Measurements from ENCODE around the gene MAPKAP1.

Gene MAPKAP1

DNA sequence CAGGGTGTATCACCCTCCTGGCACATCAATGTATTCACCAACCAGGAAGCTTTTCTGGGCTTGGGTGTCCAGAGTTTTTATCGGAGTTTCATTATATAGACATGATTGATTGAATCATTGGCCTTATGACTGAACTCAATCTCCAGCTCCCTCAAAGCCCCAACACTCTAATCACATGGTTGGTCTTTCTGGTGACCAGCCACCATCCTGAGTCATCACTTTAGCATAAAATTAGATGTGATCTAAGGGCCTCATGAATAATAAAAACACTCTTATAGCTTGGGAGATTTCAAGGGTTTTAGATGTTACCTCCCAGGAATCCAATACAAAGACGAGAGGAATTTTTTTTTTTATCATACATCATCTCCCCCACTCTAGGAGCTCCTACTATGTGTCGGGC lies 32.4 kb upstream of the MAPKAP1 start:
- TF ChIP-seq, protein P1, sequence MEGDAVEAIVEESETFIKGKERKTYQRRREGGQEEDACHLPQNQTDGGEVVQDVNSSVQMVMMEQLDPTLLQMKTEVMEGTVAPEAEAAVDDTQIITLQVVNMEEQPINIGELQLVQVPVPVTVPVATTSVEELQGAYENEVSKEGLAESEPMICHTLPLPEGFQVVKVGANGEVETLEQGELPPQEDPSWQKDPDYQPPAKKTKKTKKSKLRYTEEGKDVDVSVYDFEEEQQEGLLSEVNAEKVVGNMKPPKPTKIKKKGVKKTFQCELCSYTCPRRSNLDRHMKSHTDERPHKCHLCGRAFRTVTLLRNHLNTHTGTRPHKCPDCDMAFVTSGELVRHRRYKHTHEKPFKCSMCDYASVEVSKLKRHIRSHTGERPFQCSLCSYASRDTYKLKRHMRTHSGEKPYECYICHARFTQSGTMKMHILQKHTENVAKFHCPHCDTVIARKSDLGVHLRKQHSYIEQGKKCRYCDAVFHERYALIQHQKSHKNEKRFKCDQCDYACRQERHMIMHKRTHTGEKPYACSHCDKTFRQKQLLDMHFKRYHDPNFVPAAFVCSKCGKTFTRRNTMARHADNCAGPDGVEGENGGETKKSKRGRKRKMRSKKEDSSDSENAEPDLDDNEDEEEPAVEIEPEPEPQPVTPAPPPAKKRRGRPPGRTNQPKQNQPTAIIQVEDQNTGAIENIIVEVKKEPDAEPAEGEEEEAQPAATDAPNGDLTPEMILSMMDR (IDR thresholded peaks at IDR 0.05; ENCODE audit: insufficient read depth, low read length, poor library complexity, severe bottlenecking), result no peak
- no peak for TF ChIP-seq EZH2phosphoT487 (conservative IDR thresholded peaks at IDR 0.05; ENCODE audit: low read length)
- no peaks in the 10 kb centered on the region for H3K27me3 ChIP-seq (ENCODE audit: low read length)
- H3K79me2 ChIP-seq (ENCODE audit: insufficient read depth, low read length), result no peaks in the 10 kb centered on the region
- H3K36me3 ChIP-seq (ENCODE audit: low read length), result no peaks in the 10 kb centered on the region
- H3K4me3 ChIP-seq (ENCODE audit: insufficient read depth, low read length, poor library complexity, severe bottlenecking), result no peak overlapping the region
- no peaks in the 10 kb centered on the region for H3K9me3 ChIP-seq (ENCODE audit: insufficient read depth, low read length)
- no peaks in the 10 kb centered on the region for H3K9me2 ChIP-seq (replicated peaks; ENCODE audit: insufficient read depth, low read length)
- no peak overlapping the region for H3K27ac ChIP-seq (ENCODE audit: low read depth, low read length)
- H3K9ac ChIP-seq (ENCODE audit: low read length), result no peak overlapping the region
- no peak overlapping the region for H2AFZ ChIP-seq (ENCODE audit: low read depth, low read length, severe bottlenecking)
- no peaks in the 10 kb centered on the region for H3F3A ChIP-seq (ENCODE audit: insufficient read depth)
- no peaks in the 10 kb centered on the region for H4K20me1 ChIP-seq (ENCODE audit: low read depth, low read length)
- no peak overlapping the region for H3K4me2 ChIP-seq (ENCODE audit: low read depth, low read length, poor library complexity, severe bottlenecking)

DNA sequence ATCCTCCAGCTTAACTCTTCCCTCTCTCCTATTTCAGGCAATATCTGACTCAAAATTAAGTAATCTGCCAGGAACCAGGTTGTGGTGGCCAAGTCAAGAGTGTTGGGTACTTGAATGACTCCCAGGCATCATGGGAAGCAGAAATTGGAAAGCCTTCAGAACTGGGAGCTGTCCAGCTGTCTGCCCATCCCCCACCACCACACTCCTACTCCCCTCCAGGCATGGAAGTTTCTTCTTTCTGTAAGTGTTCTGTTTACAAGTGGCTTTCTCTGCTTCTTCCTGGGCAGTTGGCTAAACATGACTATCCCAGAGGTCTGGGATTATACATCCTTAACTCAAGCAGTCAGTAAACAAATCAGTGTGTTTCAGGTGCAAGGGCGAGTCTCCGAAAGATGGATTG lies 25.6 kb upstream of the MAPKAP1 start:
- no peaks in the 10 kb centered on the region for H3K36me3 ChIP-seq (ENCODE audit: low read length)
- no peaks in the 10 kb centered on the region for H3F3A ChIP-seq (ENCODE audit: insufficient read depth)
- no peaks in the 10 kb centered on the region for H3K9me2 ChIP-seq (replicated peaks; ENCODE audit: insufficient read depth, low read length)
- H3K9me3 ChIP-seq (ENCODE audit: insufficient read depth, low read length), result no peaks in the 10 kb centered on the region
- TF ChIP-seq, protein P1 (IDR thresholded peaks at IDR 0.05; ENCODE audit: insufficient read depth, low read length, poor library complexity, severe bottlenecking), result no peak
- no peaks in the 10 kb centered on the region for H3K79me2 ChIP-seq (ENCODE audit: insufficient read depth, low read length)
- H3K4me3 ChIP-seq (ENCODE audit: insufficient read depth, low read length, poor library complexity, severe bottlenecking), result no peak overlapping the region
- H3K27ac ChIP-seq (ENCODE audit: low read depth, low read length), result no peak overlapping the region
- no peaks in the 10 kb centered on the region for H3K27me3 ChIP-seq (ENCODE audit: low read length)
- H2AFZ ChIP-seq (ENCODE audit: low read depth, low read length, severe bottlenecking), result no peak overlapping the region
- no peak overlapping the region for H3K4me2 ChIP-seq (ENCODE audit: low read depth, low read length, poor library complexity, severe bottlenecking)
- H3K9ac ChIP-seq (ENCODE audit: low read length), result no peak overlapping the region
- no peaks in the 10 kb centered on the region for H4K20me1 ChIP-seq (ENCODE audit: low read depth, low read length)

DNA sequence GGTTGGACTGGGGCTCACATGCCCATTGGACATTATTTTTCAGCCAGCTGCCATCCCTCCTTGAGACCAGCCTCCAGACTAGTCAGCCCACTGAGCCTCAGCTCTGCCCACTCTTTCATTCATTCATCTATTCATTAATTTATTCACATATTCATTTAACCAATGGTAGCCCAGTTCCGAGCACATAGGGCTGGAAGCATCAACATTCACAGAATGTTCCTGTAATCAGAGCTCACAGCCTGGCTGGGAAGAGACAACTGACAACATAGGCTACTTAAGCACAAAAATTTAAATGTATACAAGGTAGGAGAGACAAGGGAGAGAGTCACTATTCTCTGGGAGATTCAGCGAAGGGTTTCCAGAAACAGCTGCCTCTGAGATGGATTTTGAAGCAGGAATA lies 23.2 kb upstream of the MAPKAP1 start:
- no peak for TF ChIP-seq EZH2phosphoT487 (conservative IDR thresholded peaks at IDR 0.05; ENCODE audit: low read length)
- TF ChIP-seq, protein P1 (IDR thresholded peaks at IDR 0.05; ENCODE audit: insufficient read depth, low read length, poor library complexity, severe bottlenecking), result no peak
- Histone ChIP-seq H2AFZ (ENCODE audit: low read depth, low read length, severe bottlenecking) (no peak overlapping the region), H3K4me2 (ENCODE audit: low read depth, low read length, poor library complexity, severe bottlenecking) (no peak overlapping the region), H3K9me3 (ENCODE audit: insufficient read depth, low read length) (no peaks in the 10 kb centered on the region), H3K27me3 (ENCODE audit: low read length) (no peaks in the 10 kb centered on the region), H3F3A (ENCODE audit: insufficient read depth) (no peaks in the 10 kb centered on the region), H3K4me3 (ENCODE audit: insufficient read depth, low read length, poor library complexity, severe bottlenecking) (no peak overlapping the region), H3K79me2 (ENCODE audit: insufficient read depth, low read length) (no peaks in the 10 kb centered on the region), H3K9ac (ENCODE audit: low read length) (no peak overlapping the region), H3K9me2 (replicated peaks; ENCODE audit: insufficient read depth, low read length) (no peaks in the 10 kb centered on the region), H3K36me3 (ENCODE audit: low read length) (no peaks in the 10 kb centered on the region), H3K27ac (ENCODE audit: low read depth, low read length) (no peak overlapping the region), H4K20me1 (ENCODE audit: low read depth, low read length) (no peaks in the 10 kb centered on the region)
